IPS-NIHi7 (cell line): Measurements from ENCODE around the gene ARPC4.
A peak's percentile ranks its signal among the peaks of the same experiment; 100 is the strongest.

Source experiments
- DNase-seq: peaks from one replicate; pipeline ENCODE4 v3.0.0; 2012; ENCODE audit warnings: mixed read lengths; ENCODE audit errors: extremely low spot score

ARPC4 gene

DNA sequence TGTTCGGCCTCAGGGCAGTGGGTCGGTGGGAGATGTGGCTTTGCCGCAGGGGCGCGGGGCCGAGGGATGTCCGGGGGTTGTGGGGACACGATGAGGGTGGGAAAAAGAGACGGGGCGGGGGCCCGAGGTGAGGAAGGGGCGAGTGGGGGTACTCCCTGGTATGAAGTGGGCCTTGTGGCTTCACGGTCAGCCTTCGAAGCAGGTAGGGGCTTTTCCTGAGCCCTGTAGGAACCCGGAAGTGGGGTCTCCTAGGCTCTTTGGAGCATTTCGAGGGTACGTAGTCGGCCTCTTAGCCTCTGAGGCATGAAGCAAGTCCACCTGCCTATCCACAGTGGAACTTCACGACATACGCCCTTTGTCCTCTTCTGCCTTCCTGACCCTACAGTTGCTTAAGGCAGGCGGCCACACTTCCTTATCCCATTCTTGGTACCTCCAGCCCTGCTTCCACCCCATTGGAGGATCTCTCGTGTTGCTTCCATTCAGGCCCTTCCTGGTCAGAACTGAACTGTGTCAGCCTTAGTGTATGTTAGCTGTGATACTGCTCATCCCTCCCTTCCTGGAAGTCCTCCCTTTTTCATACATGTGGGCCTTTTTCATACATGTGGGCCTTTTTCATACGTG is 389 bp downstream of the ARPC4 start:
- DNase-seq, result no peak

DNA sequence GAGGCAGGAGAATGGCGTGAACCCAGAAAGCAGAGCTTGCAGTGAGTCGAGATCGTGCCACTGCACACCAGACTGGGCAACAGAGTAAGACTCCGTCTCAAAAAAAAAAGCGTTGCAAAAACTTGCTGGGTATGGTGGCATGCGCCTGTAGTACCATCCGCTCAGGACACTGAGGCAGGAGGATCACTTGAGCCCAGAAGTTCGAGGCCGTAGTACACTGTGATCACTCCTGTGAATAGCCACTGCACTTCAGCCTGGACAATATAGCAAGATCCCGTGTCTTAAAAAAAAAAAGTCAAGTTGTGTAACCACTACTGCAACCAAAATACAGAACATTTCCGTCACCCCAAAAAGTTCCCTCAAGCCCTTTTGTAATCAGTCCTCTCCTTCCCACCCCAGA is 1.5 kb downstream of the ARPC4 start:
- DNase-seq, result no peak

DNA sequence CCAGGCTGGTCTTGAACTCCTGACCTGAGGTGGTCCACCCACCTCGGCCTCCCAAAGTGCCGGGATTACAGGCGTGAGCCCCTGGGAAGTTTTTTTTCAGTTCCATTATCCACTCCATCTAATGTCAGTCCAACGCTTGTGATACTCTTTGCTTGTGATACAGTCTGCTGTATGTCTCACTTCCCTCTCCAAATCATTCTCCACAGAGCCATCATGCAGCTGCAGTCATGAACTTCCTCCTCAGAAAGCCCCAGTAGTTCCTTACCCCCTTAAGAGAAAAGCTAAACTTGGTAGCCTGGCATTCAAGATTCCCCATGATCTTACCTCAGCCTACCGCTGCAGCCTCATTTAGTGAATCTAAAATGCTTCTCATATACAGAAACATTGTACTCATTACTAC is 2.3 kb downstream of the ARPC4 start:
- DNase-seq, result no peak

DNA sequence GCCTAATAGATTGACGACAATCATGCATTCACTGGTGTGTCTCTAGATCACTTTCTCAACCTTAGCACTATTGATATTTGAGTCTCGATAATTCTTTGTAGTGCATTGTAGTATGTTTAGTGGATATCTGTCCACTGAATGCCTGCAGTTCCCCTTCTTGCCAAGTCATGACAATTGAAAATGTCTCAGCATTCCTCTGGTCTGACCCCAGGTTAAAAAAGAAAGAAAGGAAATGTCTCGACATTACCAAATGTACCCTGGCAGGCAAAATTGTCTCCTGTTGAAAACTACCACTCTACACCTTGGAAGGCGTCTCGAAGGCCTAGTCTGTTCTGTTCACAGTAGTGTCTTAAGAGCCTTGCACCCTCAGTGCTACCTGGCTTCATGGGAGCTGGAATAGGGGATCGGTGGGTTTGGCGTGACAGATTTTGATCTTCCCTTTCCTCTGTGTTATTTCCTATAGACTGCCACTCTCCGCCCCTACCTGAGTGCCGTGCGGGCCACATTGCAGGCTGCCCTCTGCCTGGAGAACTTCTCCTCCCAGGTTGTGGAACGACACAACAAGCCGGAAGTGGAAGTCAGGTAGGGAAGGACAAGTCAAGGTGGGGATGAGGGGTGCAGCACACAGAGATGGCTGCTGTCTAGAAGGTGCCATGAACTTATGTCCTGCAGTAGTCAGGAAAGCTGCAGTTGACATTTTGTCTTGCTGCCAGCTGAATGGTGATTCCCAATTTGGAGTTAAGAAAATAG is 4.5 kb downstream of the ARPC4 start:
- DNase-seq, result no peak

DNA sequence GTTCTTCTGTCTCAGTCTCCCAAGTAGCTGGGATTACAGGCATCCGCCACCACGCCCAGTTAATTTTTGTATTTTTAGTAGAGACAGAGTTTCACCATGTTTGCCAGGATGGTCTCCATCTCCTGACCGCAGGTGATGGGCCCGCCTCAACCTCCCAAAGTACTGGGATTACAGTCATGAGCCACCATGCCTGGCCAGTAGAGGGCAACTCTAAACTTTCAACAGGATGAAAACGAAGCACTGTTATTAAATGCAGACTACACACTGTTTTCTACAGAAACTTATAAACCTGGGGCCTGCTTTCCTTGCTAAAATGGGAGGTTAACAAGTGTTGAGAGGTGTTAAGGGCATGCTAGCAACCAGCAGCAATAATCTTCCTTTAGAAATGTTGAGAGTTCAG is 7.6 kb downstream of the ARPC4 start:
- no peak for DNase-seq

DNA sequence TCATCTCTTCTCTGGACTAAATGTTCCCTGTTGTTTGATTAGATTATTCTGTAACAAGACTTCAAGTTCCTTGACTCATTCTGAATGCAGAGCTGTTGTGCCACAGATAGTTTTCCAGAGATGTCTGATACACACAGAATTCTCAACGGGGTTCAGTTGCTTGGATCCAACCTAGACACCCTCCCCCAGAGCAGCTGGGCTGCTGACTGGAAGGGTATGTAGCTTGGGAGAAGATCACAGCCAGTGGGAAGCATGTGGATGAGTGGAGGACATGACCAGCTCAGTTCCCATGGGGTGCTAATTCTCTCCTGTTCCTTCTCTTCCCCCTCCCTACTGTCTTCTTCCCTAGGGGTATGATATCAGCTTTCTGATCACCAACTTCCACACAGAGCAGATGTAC is 10.6 kb downstream of the ARPC4 start:
- DNase-seq, result no peak

DNA sequence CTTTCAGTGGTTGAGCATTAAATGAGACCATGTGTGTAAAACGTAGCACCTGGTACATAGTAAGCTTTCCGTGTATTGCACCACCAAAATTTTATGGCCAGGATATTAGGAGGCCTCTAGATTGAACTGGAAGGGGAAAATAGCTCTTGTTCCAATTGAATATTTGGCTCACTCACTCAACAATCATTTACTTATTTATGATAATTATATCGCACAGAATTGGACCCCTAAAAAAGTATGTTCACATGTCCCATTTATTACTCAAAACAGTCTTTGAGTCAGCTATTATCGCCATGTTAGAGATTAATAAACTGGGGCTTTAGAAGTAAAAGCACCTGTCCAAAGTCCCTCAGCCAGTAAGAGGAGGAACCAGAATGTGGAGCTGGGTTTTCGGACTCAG is 12.1 kb downstream of the ARPC4 start:
- DNase-seq, result no peak

DNA sequence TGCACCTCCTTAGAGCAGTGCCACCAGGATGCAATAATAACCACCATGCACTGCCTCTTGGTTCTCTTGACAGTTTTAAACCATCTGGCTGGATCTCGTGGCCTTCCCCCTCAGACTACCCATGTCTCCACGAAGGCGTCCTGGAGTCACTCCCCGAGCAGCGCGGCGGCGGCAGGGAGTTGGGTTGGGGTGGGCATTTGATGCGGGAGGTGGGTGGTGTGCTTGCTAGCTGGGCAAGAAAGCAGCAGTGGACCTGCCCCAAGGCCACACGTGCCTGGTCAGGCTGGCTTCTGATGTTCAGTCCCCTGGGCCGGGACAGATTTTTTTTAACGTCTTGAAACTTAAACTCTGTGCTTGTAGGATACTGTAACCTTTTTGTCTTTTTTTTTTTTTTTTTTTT is 13.3 kb downstream of the ARPC4 start:
- DNase-seq, result no peak

DNA sequence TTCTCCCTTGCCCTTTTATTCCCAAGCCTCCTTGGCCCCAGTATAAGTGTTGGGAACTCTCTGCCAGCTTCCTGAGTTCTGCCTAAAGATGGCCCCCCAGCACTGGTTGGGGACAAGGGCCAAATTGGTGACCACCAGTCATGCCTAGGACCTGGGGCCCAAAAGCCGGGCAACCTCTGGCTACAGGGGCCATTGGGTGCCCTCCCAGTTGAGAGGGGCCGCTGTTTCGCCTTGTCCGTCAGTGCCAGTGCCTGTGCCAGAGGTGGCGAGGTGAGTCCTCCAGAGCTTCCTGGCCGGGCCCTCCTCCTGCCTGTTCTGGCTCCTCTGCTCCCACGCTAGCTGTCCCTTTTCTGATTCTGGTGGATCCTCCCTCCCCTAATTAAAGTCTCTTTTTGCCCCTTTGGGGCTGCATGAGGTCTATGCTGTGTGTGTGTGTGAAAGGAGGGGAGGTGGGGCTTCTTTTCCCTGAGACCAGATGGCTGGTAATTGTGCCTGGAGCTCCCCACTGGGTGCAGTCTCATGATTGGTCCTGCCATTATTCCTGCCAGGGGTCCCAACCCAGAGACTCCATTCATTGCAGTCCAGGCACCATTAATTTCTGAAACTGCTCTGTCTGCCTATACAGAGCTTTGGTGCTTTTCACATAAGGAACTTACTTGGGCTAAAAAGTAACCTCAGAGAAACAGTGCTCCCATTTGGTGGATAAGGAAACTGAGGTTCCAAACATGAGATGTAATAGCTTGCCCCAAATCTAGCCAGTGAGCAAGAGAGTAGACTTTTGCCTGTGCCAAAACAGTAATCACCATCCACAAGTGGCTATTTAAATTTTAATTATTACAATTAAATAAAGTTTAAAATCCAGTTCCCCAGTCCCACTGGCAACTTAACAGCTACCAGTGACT is 14.1 kb downstream of the ARPC4 start:
- no peak for DNase-seq

DNA sequence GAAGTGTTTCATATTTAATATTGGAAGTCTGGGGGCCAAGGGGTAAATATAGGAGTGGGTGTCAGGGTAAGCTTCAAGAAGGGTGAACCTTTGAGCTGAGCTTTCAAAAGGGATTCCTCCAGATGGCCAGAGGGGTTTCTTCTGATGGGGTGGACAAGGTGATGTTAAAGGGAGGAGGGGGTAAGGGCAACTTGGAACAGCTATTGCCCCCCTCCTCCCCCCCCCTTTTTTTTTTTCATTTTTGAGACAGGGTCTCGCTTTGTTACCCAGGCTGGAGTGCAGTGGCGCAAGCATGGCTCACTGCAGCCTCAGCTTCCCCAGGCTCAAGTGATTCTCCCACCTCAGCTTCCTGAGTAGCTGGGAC is 15.1 kb downstream of the ARPC4 start:
- no peak for DNase-seq

DNA sequence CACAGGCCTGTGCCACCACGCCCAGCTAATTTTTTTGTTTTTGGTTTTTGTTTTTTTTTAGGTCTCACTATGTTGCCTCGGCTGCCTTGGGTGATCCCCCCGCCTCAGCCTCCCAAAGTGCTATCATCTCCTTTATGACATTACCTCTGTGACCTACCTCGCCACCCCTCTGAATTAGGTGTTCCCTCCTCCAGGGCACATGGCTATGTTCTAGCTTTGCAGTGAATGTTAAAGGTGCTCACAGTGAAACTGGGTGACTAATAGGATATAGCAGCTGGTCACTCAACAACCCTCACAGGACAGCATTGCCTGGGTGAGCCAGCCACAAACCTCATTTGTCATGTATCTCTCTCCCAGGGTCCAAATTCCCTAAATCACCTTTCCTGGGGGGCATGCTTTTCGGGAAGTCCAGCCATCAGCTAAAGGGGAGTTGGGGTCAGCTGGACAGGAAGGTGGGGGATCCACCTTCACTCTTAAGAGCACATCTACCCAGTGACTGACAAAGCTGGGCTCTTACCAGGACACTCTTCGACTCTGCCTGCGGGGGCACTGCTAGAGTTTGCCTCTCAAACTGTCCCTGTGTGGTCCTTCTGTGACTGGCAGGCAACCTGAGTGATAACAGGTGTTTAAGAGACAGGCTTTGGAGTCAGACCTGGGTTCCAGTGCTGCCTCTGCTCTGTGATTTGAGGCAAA is 15.6 kb downstream of the ARPC4 start:
- peak; percentile 56 for DNase-seq

DNA sequence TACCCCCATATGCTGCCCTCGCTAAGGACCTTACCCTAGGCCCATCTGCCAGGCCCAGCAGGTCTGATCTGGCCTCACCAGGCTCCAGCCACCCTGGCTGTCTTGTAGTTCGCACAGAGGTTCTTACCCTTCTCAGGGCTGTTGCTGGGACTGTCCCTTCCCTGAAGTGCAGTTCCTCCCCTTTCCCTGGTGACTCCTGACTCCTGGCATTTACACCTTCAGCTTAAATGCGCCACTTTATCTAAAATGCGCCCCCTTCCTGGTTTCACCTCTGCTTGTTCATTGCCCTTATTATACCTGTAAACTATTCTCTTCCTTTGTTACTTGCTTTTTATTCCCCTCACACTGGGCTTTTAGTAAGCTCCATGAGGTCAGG is 16.3 kb downstream of the ARPC4 start:
- no peak for DNase-seq

DNA sequence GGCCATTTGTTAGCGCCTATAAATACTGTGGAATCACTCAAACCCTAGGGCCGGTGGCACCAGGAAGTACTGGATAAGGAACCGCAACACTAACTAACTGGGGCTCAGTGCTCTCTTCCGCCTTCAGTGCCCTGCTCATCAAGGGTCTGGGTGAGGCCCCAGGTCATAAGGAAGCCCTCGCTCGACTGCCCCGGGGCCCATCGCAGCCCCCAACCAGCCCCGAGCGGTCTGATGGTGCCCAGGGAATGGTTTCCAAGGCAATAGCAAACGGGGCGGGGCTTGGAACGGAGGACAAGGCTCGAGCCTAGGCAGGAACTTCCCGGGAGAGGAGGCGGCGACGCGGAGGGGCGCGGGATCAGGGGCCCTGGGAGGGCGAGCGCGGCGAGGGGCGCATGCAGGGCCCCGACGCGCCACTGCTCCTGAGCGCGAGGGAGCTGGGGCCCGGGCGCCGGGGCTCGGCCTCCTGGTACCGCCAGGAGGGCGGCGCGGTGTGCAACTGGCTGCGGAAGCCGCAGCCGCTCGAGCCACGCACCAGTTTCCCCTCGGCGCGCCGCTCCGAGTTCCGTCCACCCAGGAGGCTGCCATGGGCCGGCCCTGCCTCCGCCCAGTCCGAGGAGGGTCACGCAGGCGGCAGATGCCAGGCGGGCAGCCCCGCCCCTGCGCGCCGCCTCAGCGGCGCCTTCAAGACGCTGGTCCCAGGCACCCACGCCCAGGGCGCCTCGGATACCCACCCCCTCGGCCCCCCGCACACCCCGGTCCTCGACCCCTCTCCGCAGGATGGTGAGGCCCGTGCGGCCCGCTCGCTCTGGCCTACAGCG is 16.9 kb downstream of the ARPC4 start, which contains the start of gene TTLL3:
Gene TTLL3 (plus strand): TSS at position 648 of the 818 bp plus-strand sequence. CDS start 400 bp downstream, outside the sequence.
- DNase-seq, result peak; percentile 73

DNA sequence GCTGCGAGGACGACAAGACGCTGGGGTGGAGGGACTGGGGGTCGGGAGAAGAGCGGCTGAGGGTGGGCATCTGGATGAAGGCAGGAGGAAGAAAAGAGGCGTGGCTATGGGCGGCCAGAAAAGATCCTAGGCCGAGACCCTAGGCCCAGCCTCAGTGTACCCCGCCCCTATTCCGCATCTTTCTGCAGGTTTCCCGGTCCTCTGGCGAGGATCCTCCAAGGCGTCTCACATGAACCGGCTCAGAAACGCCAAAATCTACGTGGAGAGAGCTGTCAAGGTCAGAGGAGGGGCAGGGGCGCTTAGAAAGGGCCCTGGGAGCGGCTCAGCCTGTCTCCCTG is 17.5 kb downstream of the ARPC4 start:
- peak; percentile 59 for DNase-seq

DNA sequence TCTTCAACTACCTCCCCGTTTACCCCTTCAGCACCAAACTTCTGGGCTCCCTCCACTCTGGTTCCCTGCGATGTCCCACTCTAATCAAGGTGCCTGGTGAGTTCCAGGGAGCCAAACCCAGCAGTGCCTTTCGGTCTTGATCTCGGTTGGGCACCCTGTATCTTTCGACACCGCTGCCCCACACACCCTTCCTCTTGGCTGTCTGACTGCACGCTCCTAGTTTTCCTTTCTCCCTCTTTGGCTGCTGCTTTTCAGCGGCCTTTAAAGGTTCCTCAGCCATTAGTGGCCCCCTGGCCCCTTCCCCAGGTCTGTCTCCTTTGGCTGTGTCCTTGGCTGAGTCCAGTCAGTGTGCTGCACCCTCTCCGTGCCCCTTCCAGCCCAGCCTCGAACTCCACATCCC is 18.0 kb downstream of the ARPC4 start:
- DNase-seq, result no peak

DNA sequence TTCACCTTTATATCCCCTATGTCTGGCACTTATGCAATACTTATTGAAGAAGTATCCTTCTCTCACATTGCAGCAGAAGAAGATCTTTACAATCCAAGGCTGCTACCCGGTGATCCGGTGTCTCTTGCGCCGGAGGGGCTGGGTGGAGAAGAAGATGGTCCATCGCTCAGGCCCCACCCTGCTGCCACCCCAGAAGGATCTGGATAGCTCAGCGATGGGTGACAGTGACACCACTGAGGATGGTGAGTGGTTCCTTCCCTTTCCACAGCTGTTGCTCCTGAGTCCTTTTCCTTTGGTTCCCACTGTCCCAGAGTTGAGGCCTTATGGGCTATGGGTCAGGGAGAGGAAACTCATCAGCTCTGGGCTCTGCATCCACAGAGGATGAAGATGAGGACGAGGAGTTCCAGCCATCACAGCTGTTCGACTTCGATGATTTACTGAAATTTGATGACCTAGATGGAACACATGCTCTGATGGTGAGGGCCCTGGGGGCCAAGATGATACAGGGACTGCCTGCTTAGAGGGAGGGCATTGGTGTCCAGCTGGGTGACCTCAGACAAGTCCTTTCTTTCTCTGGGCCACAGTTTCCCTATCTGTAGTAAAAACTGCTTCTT is 20.1 kb downstream of the ARPC4 start:
- no peak for DNase-seq

DNA sequence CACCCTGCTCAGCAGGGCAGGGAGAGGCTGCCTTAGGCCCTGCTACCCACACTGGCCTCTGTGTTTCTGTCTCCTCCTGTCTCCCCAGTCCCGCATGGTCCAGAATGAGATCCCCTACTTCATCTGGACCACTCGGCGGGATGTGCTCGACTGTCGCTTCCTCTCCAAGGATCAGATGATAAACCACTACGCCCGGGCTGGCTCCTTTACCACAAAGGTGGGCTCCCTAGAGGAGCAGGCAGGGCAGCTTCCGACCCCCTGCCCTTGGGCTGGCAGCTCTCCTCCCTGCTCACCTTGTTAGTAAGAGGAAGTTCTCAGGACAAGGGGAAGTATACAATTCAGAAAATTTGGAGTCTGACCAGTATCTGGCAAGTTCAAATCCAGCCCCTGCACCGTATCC is 23.1 kb downstream of the ARPC4 start:
- DNase-seq, result no peak

DNA sequence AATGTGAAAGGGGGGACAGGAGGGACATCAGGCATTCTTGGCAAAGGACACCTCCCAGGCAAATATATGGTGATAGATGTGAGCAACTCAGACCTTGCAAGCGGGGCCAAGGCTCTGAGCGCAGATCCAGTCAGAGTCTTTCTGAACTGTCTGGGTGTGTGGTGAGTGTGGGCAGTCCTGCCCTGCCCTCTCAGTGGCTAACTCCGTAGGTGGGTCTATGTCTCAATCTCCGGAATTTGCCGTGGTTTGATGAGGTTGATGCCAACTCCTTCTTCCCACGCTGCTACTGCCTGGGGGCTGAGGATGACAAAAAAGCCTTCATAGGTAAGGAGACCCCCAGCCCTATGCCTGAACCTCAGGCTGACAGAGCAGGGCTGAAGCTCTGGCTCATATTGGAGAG is 24.6 kb downstream of the ARPC4 start:
- no peak for DNase-seq

DNA sequence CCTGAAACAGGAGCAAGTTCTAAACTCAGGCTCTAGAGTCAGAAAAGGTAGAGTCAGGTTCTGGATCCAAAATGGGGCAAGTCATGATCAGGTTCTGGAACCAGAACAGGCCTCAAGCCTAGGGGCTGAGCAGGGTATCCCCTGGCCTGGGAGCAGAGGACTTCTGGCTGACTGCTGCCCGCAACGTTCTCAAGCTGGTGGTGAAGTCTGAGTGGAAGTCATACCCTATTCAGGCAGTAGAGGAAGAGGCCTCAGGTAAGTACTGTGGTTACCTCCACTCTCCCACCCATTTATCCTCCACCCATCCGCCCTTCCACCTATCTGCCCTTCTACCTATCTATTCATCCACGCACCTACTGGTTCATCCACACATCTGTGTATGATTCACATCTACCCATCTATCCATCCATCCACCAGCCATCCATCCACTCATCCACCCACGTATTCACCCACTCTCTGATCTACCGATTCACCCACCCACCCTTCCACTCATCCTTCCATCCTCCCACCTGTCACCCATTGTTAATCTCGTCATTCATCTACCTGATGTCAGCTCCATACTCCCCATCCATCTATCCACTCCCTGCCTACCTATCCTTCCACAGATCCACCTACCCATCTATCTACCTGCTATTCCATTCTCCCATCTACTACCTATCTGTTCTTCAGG is 25.9 kb downstream of the ARPC4 start:
- no peak for DNase-seq

DNA sequence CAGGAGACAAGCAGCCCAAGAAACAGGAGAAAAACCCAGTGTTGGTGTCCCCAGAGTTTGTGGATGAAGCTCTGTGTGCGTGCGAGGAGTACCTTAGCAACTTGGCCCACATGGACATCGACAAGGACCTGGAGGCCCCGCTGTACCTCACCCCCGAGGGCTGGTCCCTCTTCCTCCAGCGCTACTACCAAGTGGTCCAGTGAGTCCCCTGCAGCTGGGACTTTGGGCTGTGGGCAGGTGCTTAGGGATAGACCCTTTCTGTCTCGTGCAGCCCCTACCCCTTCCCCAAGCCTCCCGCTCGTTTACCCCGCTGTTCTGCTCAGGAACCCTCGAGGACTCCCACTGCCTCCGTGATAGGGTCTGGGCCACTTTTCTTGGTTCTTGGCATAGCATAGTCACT is 27.7 kb downstream of the ARPC4 start:
- DNase-seq, result no peak
